Endothelial cell of umbilical vein (primary cell): Measurements from ENCODE around the gene PLSCR1. TPM values are rescaled to one million over a fixed set of nuclear protein-coding genes. Genes with fewer than 3 reads are reported as not detected.
A peak's percentile ranks its signal among the peaks of the same experiment; 100 is the strongest.

Experiments used
- BruUV-seq: library from RNA; stranded (reverse); fragments of 400-500 nt; replicated peaks from 2 replicates; lab custom pipeline; 2021; lab: Mats Ljungman, UMichigan
- CTCF ChIA-PET: fragments of 300-600, 350-600 bp; sonication (Branson Sonifier 250); formaldehyde crosslinking; loops from one replicate; lab custom pipeline; 2021; ENCODE audit warnings: antibody characterized with exemption, inconsistent platforms; lab: Charles Lee
- POLR2A ChIA-PET: fragments of 300-600, 350-600 bp; sonication (Branson Sonifier 250); formaldehyde crosslinking; loops from one replicate; lab custom pipeline; 2021; ENCODE audit warnings: antibody characterized with exemption, inconsistent platforms; lab: Charles Lee
- DNase-seq: peaks from one replicate; pipeline ENCODE4 v3.0.0-alpha.2; 2011; ENCODE audit warnings: low read depth, low spot score
- FAIRE-seq: peaks from 2 replicates; lab custom pipeline; 2011; peaks lifted over from hg19 to GRCh38; lab: Jason Lieb, UNC
- H2AFZ ChIP-seq: 2 replicates; pipeline ENCODE4 v1.6.0; 2012; ENCODE audit warnings: low read depth, low read length, control low read depth, inconsistent platforms
- H3K27ac ChIP-seq: 2 replicates; pipeline ENCODE4 v1.5.1; 2011; ENCODE audit warnings: low read depth, mild to moderate bottlenecking, control low read depth, low read length, moderate library complexity; ENCODE audit not compliant: insufficient read depth
- H3K27me3 ChIP-seq, 2 experiments: 2 replicates each; pipeline versions ENCODE4 v1.6.0 to v1.6.1; 2011; ENCODE audit warnings: low read length in 2 of 2, mixed read lengths in 1 of 2; ENCODE audit not compliant: control insufficient read depth in 2 of 2, insufficient read depth in 2 of 2
- H3K36me3 ChIP-seq, 2 experiments: 2 replicates in 1 of 2; 3 replicates in 1 of 2; pipeline ENCODE4 v1.5.1; 2011; ENCODE audit warnings: low read length in 2 of 2, mild to moderate bottlenecking in 1 of 2, moderate library complexity in 1 of 2; ENCODE audit not compliant: control insufficient read depth in 2 of 2, insufficient read depth in 2 of 2; ENCODE audit errors: extremely low read depth in 1 of 2
- H3K4me1 ChIP-seq: 3 replicates; pipeline ENCODE4 v1.5.1; 2011; ENCODE audit warnings: mild to moderate bottlenecking, low read length; ENCODE audit not compliant: control insufficient read depth, insufficient read depth; ENCODE audit errors: extremely low read depth
- H3K4me2 ChIP-seq: 2 replicates; pipeline ENCODE4 v1.6.1; 2011; ENCODE audit warnings: low read length, control low read depth, mixed read lengths; ENCODE audit not compliant: insufficient read depth
- H3K4me3 ChIP-seq, 3 experiments: fragments of 200-600 bp in 1 of 3; sonication (generic), shearing (Covaris generic) in 1 of 3; replicated peaks in 1 of 3; 2 replicates each; pipeline ENCODE4 v1.5.1; 2011 to 2016; ENCODE audit warnings: control low read depth in 3 of 3, low read length in 3 of 3, mild to moderate bottlenecking in 2 of 3, inconsistent platforms in 1 of 3, low read depth in 1 of 3, moderate library complexity in 1 of 3; ENCODE audit not compliant: insufficient read depth in 1 of 3
- H3K79me2 ChIP-seq: 2 replicates; pipeline ENCODE4 v1.6.0; 2012; ENCODE audit warnings: low read length, inconsistent platforms; ENCODE audit not compliant: control insufficient read depth, insufficient read depth
- H3K9ac ChIP-seq: replicated peaks from 2 replicates; pipeline ENCODE3; 2011; ENCODE audit warnings: low read length, control low read depth; ENCODE audit not compliant: insufficient read depth; ENCODE audit errors: extremely low read depth
- H3K9me1 ChIP-seq: replicated peaks from 3 replicates; pipeline ENCODE4 v1.6.0; 2011; ENCODE audit warnings: mild to moderate bottlenecking, low read length; ENCODE audit not compliant: control insufficient read depth, insufficient read depth; ENCODE audit errors: extremely low read depth
- H3K9me3 ChIP-seq: replicated peaks from 2 replicates; pipeline ENCODE4 v1.5.1; 2012; ENCODE audit warnings: low read length, inconsistent platforms; ENCODE audit not compliant: control insufficient read depth, insufficient read depth
- H4K20me1 ChIP-seq: replicated peaks from 2 replicates; pipeline ENCODE3; 2011; ENCODE audit warnings: mild to moderate bottlenecking, low read length; ENCODE audit not compliant: control insufficient read depth, insufficient read depth; ENCODE audit errors: extremely low read depth
- EZH2 ChIP-seq: IDR thresholded peaks from 2 replicates; pipeline ENCODE4 v1.6.1; 2012; ENCODE audit warnings: borderline replicate concordance, low read depth, mild to moderate bottlenecking, moderate library complexity, low read length, inconsistent platforms; ENCODE audit not compliant: severe bottlenecking
- FOS ChIP-seq: IDR thresholded peaks from 2 replicates; pipeline ENCODE4 v1.6.1; 2011; ENCODE audit warnings: mild to moderate bottlenecking, low read length, moderate library complexity, borderline replicate concordance; ENCODE audit not compliant: insufficient read depth
- JUN ChIP-seq: IDR thresholded peaks from 2 replicates; pipeline ENCODE4 v1.6.1; 2011; ENCODE audit warnings: borderline replicate concordance, low read depth; ENCODE audit not compliant: insufficient read length, insufficient read depth
- MAX ChIP-seq: IDR thresholded peaks from 2 replicates; pipeline ENCODE4 v1.6.1; 2011; ENCODE audit not compliant: insufficient read depth, insufficient read length
- dilution Hi-C: fragments of 300-500 bp; cut with MboI; formaldehyde crosslinking; loops from one replicate; pipeline ENCODE4 v1.15.0; 2019; ENCODE audit warnings: low sequenced_read_pairs; ENCODE audit not compliant: extremely low pct_ligation_motif_present
- intact Hi-C: fragments of 100-400 bp; cut with micrococcal nuclease; formaldehyde crosslinking; loops from one replicate; pipeline ENCODE4 v1.10.0; 2022
- polyA plus RNA-seq, 4 experiments: library from polyadenylated mRNA; depleted of rRNA in 3 of 4; stranded (reverse) in 3 of 4; unstranded in 1 of 4; fragments of >200 nt; gene quantifications; 2 replicates each; pipeline versions ENCODE4 v1.2.1 to v1.2.3, GENCODE V29; 2011 to 2012; ENCODE audit warnings: missing spikeins in 1 of 4
- total RNA-seq: library from RNA; stranded (reverse); gene quantifications from 2 replicates; pipeline ENCODE4 v1.2.3, GENCODE V29; 2021

PLSCR1 gene
- total and polyA plus RNA-seq, 2 donors (not counting 3 experiments of a cell fraction or from before 2014, with no cell fraction given), result 53.2 to 78.7 TPM

GRCh38 chr3:146491303-146491702 lies 53.1 kb downstream of the PLSCR1 start:
- Histone ChIP-seq H3K36me3 (no peaks in the 10 kb centered on the region), H2AFZ (no peak overlapping the region), H3K79me2 (no peaks in the 10 kb centered on the region), H3K9me1 (no peaks in the 10 kb centered on the region), H3K4me3 (no peak overlapping the region), H3K9ac (no peak overlapping the region), H3K4me1 (no peaks in the 10 kb centered on the region), H3K9me3 (no peaks in the 10 kb centered on the region), H3K27ac (no peak overlapping the region), H4K20me1 (no peaks in the 10 kb centered on the region), H3K4me2 (no peak overlapping the region), H3K27me3 (no peaks in the 10 kb centered on the region)
- DNase-seq, result no peak
- dilution Hi-C loops (no loop called here), intact Hi-C loops (no loop called here)
- TF ChIP-seq FOS, result peak; percentile 50
- no peak for TF ChIP-seq EZH2
- POLR2A ChIA-PET, result no interaction called here
- BruUV-seq, result no TSS peak
- CTCF ChIA-PET, result interaction anchor here (1.0 to 1.2 kb wide), 2 partner anchors 8 to 86 kb away, joined by 4 to 6 read pairs; no protein-coding TSS in a partner anchor
- FAIRE-seq, result no peak

- no TSS peak for BruUV-seq
- no peak for TF ChIP-seq MAX
- no peak for TF ChIP-seq JUN
- H3K79me2 ChIP-seq, result no peaks in the 10 kb centered on the region
- no peak overlapping the region for H3K4me3 ChIP-seq
- POLR2A ChIA-PET, result no interaction called here
- no peak for FAIRE-seq
- no peak for DNase-seq
- H3K9ac ChIP-seq, result no peak overlapping the region
- H3K36me3 ChIP-seq, result no peaks in the 10 kb centered on the region
- H3K4me1 ChIP-seq, result no peaks in the 10 kb centered on the region
- no peaks in the 10 kb centered on the region for H4K20me1 ChIP-seq
- dilution Hi-C loops (no loop called here), intact Hi-C loops (no loop called here)
- no peaks in the 10 kb centered on the region for H3K9me1 ChIP-seq
- no peaks in the 10 kb centered on the region for H3K27me3 ChIP-seq
- H2AFZ ChIP-seq, result no peak overlapping the region
- no peak overlapping the region for H3K27ac ChIP-seq
- H3K4me2 ChIP-seq, result no peak overlapping the region
- H3K9me3 ChIP-seq, result no peaks in the 10 kb centered on the region
- CTCF ChIA-PET, result no interaction called here
Measured at GRCh38 chr3:146485297-146485696, 59.1 kb downstream of the PLSCR1 start.
